ENCODE measurements around the gene TMEM178B. TPM values are rescaled to one million over a fixed set of nuclear protein-coding genes. Genes with fewer than 3 reads are reported as not detected.

The TMEM178B gene
- total RNA-seq, 1 donor from 2014 or later = 49.8 TPM

DNA sequence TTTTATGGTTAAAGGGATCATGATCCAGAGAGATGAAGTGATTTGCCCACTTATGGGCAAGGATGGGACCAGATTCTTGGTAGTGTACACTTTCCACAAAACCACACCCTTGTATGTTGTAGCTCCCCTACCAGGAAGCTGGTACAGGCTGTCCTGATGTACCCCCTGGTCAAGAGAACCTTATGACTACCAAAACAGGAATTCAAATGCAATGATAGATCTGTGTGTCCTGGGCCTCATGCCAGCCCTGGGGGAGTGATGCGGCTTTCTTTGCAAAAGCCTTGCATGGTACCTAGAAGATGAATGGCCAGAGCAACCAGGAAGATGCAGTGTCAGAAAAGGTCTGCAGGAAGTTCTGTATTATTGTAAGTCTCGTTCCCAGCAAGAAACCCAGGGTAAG, 382.4 kb downstream of the TMEM178B start:
- Mint-ChIP-seq H3K27ac (ENCODE audit: unreplicated experiment) (no peak overlapping the region), H3K9me3 (ENCODE audit: unreplicated experiment) (no peaks in the 10 kb centered on the region), H3K27me3 (ENCODE audit: unreplicated experiment) (peaks cover 2% of the 10 kb centered on the region), H3K36me3 (ENCODE audit: unreplicated experiment) (no peaks in the 10 kb centered on the region), H3K4me3 (ENCODE audit: unreplicated experiment) (no peak overlapping the region), H3K4me1 (ENCODE audit: low read depth, unreplicated experiment) (peaks cover 5% of the 10 kb centered on the region)
- TF ChIP-seq, protein P1, sequence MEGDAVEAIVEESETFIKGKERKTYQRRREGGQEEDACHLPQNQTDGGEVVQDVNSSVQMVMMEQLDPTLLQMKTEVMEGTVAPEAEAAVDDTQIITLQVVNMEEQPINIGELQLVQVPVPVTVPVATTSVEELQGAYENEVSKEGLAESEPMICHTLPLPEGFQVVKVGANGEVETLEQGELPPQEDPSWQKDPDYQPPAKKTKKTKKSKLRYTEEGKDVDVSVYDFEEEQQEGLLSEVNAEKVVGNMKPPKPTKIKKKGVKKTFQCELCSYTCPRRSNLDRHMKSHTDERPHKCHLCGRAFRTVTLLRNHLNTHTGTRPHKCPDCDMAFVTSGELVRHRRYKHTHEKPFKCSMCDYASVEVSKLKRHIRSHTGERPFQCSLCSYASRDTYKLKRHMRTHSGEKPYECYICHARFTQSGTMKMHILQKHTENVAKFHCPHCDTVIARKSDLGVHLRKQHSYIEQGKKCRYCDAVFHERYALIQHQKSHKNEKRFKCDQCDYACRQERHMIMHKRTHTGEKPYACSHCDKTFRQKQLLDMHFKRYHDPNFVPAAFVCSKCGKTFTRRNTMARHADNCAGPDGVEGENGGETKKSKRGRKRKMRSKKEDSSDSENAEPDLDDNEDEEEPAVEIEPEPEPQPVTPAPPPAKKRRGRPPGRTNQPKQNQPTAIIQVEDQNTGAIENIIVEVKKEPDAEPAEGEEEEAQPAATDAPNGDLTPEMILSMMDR (IDR thresholded peaks at IDR 0.05; ENCODE audit: partially characterized antibody, unreplicated experiment) = no peak
- DNase-seq = no peak

DNA sequence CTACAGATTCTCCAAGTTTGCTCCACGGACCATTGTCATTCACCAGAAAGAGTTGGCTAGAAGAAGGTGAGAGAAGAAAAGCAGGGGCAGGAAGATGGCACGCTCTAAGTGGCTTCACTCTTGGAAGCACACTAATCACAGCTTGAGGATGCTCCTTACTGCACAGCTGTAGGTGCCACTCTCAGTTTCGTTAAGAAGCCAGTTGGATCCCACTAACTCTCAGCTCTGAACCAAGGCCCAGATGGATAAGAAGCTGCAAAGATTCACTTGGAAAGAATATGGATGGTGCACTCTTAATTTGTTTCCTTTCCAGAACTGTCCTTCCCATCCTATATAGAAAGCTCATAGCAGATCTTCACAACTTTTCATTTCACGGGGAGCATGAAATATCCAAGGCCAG, 382.8 kb downstream of the TMEM178B start:
- DNase-seq = no peak

DNA sequence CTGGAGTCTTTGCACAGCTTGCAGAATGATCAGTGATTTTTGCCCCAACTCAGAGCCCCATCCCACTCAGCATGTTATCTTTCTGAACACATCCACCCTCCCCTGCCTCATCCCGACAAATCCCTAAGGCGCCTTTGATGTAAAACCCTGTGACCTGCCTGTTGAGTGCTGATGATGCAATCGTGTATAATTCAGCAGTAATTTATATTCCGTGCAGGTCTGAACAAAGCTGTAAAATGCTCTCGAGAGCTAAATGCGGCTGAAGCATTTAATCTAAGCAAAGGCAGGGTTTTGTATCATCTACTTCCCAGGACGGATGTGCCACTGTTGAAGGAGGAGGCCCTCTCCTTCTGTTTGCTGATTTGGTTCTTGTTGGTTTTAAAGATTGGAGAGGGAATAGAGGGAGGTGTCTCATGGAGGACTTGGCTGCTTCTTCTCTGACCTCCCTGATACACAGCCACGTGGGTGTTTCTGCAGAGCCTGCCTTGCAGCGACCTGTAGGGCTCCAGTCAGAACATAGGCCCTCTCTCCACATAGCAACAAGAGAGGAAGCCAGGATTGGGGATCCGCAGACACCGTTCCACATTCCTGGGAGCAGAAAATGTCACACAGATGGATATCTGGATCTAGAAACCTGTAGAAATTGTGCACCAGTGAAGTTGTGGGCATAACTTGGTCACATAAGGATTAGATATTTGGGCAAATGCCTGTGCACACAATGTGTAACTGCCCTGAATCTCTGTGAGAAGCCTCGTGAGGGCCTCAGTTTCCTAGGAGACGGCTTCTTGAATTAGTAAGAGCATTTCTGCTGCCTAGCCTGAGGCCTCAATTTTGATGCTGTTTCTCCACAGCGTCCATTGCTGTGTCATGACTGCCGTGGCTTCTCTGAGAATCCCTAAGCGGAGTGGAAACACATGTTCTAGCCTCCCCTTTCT, 387.2 kb downstream of the TMEM178B start:
- Mint-ChIP-seq H3K9me3 (ENCODE audit: unreplicated experiment) (peaks cover 4% of the 10 kb centered on the region), H3K4me1 (ENCODE audit: low read depth, unreplicated experiment) (peaks cover 5% of the 10 kb centered on the region), H3K27ac (ENCODE audit: unreplicated experiment) (peak overlapping the region; percentile 7), H3K27me3 (ENCODE audit: unreplicated experiment) (peaks cover 5% of the 10 kb centered on the region), H3K4me3 (ENCODE audit: unreplicated experiment) (no peak overlapping the region), H3K36me3 (ENCODE audit: unreplicated experiment) (peaks cover 9% of the 10 kb centered on the region)
- TF ChIP-seq, protein P1 (IDR thresholded peaks at IDR 0.05; ENCODE audit: partially characterized antibody, unreplicated experiment) = no peak
- no peak for DNase-seq

More for the DNA sequence above, 382.8 kb downstream of the TMEM178B start:
- no peak overlapping the region for H3K27ac Mint-ChIP-seq (ENCODE audit: unreplicated experiment)
- H3K4me1 Mint-ChIP-seq (ENCODE audit: low read depth, unreplicated experiment) = peaks cover 5% of the 10 kb centered on the region
- no peaks in the 10 kb centered on the region for H3K36me3 Mint-ChIP-seq (ENCODE audit: unreplicated experiment)
- no peak overlapping the region for H3K4me3 Mint-ChIP-seq (ENCODE audit: unreplicated experiment)
- TF ChIP-seq, protein P1 (IDR thresholded peaks at IDR 0.05; ENCODE audit: partially characterized antibody, unreplicated experiment) = no peak
- H3K9me3 Mint-ChIP-seq (ENCODE audit: unreplicated experiment) = no peaks in the 10 kb centered on the region
- H3K27me3 Mint-ChIP-seq (ENCODE audit: unreplicated experiment) = peaks cover 2% of the 10 kb centered on the region

DNA sequence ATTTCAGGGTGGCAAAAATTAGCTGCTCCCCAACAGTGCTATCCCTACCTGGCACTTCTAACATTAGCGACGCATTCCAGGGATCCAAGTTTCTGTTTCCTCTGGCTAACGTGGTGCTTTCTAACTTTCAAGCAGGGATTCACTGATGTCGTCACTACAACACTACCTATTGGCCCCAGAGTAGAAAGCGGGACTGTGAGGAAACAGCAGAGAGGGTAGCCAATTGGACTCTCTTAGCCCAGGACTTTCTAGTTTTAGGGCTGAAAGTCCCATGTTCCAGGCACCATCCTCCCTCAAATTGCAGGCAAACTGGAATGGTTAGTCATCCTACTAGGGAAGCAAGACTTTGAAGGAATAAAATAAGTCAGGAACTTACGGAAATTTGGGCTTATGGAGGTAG, 388.1 kb downstream of the TMEM178B start:
- Mint-ChIP-seq H3K4me1 (ENCODE audit: low read depth, unreplicated experiment) (peaks cover 5% of the 10 kb centered on the region), H3K27me3 (ENCODE audit: unreplicated experiment) (peaks cover 5% of the 10 kb centered on the region), H3K27ac (ENCODE audit: unreplicated experiment) (no peak overlapping the region), H3K4me3 (ENCODE audit: unreplicated experiment) (no peak overlapping the region), H3K9me3 (ENCODE audit: unreplicated experiment) (peaks cover 4% of the 10 kb centered on the region), H3K36me3 (ENCODE audit: unreplicated experiment) (peaks cover 9% of the 10 kb centered on the region)
- no peak for DNase-seq
- TF ChIP-seq, protein P1 (IDR thresholded peaks at IDR 0.05; ENCODE audit: partially characterized antibody, unreplicated experiment) = no peak

DNA sequence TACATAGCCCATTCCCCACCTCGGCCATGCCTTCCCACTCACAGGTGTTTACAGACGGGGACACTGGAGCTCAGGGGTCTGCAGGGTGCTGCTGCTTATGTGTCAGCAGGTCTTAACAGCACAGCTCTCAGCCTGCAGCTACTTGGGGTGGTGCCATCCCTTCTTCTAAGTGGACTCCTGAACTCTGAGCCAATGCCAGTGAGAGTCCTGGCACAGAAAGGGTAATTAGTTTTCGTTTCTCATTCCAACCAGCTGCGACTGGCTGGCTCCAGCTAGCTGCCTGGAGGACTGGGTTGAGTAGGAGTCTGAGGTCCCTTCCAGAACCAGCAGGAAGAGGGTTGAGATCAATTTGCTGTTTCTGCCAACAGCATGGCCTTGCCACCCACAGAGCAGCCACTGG, 389.1 kb downstream of the TMEM178B start:
- TF ChIP-seq, protein P1 (IDR thresholded peaks at IDR 0.05; ENCODE audit: partially characterized antibody, unreplicated experiment) = no peak
- no peak overlapping the region for H3K27ac Mint-ChIP-seq (ENCODE audit: unreplicated experiment)
- DNase-seq = no peak
- peaks cover 5% of the 10 kb centered on the region for H3K4me1 Mint-ChIP-seq (ENCODE audit: low read depth, unreplicated experiment)
- no peak overlapping the region for H3K4me3 Mint-ChIP-seq (ENCODE audit: unreplicated experiment)
- peaks cover 9% of the 10 kb centered on the region for H3K36me3 Mint-ChIP-seq (ENCODE audit: unreplicated experiment)
- peaks cover 4% of the 10 kb centered on the region for H3K9me3 Mint-ChIP-seq (ENCODE audit: unreplicated experiment)
- H3K27me3 Mint-ChIP-seq (ENCODE audit: unreplicated experiment) = peaks cover 5% of the 10 kb centered on the region

Data from glutamatergic neuron (in vitro differentiated cells).